Measurements from ENCODE around the gene GTPBP6. TPM values are rescaled to one million over a fixed set of nuclear protein-coding genes. Genes with fewer than 3 reads are reported as not detected.

Gene GTPBP6
- total RNA-seq, 1 donor from 2014 or later = 49.5 TPM

DNA sequence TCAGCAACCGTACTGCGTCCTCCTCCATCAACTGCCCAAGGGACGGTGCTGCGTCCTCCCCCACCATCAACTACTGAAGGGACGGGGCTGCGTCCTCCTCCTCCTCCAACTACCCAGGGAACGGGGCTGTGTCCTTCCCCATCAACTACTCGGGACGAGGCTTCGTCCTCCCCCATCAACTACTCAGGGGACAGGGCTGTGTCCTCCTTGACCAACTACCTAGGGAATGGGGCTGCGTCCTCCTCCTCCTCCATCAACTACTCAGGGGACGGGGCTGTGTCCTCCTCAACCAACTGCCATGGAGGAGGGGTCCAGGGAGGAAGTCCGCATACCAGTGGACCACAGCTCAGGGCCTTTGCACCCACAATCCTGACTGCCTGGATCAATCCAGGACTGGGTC lies 43.8 kb upstream of the GTPBP6 start:
- no peak for TF ChIP-seq CTCF (IDR thresholded peaks at IDR 0.05; ENCODE audit: insufficient read depth, low read length, poor library complexity, severe bottlenecking)
- H3K27me3 ChIP-seq (ENCODE audit: control insufficient read depth, insufficient read depth, low read length) = no peaks in the 10 kb centered on the region
- no peak for DNase-seq (ENCODE audit: low read depth)
- H3K36me3 ChIP-seq (ENCODE audit: control insufficient read depth, insufficient read depth, low read length) = no peaks in the 10 kb centered on the region
- H3K4me3 ChIP-seq (ENCODE audit: low read depth, low read length) = no peak overlapping the region

- Histone ChIP-seq H3K4me3 (ENCODE audit: low read depth, low read length) (no peak overlapping the region), H3K27me3 (ENCODE audit: control insufficient read depth, insufficient read depth, low read length) (no peaks in the 10 kb centered on the region), H3K36me3 (ENCODE audit: control insufficient read depth, insufficient read depth, low read length) (no peaks in the 10 kb centered on the region)
- no peak for DNase-seq (ENCODE audit: low read depth)
- TF ChIP-seq CTCF (IDR thresholded peaks at IDR 0.05; ENCODE audit: insufficient read depth, low read length, poor library complexity, severe bottlenecking) = no peak
Observed at GRCh38 chrX:361231-362145, 42.9 kb upstream of the GTPBP6 start.

DNA sequence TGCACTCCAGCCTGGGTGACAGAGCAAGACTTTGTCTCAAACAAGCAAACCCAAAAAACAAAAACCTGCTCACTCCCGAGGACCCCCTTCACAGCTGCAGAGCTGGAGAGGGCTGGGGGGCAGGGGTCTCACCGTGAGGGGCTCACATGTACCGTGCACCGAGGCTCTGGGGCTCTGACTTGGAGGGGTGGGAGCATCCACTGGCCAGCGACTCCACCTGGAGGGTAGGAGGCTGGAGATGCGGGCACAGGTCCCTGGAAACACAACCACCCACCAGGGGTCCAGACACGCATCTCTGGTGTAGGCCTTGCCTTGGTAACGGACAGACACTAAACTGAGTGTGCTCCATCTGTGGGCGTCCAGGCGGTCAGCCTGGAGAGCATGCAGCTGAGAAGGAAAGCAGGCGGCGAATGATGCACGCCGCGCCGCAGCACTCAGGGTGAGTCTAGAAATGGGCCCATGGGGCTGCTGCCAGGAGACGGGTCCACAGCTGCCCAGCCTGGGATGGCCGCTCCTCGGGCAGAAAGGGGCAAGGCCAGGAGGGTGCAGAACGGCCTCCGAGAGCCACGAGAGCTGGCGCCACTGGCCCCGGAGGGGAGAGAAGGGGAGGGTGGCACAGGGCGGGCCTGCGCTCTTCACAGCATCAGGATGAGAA lies 42.0 kb upstream of the GTPBP6 start:
- TF ChIP-seq CTCF (IDR thresholded peaks at IDR 0.05; ENCODE audit: insufficient read depth, low read length, poor library complexity, severe bottlenecking) = no peak
- H3K36me3 ChIP-seq (ENCODE audit: control insufficient read depth, insufficient read depth, low read length) = no peaks in the 10 kb centered on the region
- H3K27me3 ChIP-seq (ENCODE audit: control insufficient read depth, insufficient read depth, low read length) = no peaks in the 10 kb centered on the region
- no peak for DNase-seq (ENCODE audit: low read depth)
- H3K4me3 ChIP-seq (ENCODE audit: low read depth, low read length) = no peak overlapping the region

DNA sequence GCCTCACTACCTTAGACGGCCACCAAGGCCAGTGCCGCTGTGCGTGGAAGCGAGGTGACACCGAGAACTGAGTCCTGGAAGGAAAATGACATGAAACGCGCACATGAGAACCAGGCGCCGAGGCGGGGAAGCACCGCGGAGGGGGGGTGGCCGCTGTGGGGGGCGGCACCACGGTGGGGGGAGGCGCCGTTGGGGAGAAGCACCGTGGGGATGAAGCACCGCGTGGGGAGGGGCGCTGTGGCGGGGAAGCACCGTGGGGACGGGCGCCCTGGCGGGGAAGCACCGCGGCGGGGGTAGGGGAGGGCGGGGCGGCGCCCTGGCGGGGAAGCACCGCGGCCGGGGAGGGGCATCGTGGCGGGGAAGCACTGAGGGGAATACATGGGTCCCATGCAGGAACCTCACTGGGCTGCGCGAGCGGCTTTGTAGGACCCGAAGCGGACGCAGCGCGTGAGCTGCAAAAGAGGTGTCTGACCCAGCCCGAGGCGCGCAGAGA lies 40.1 kb upstream of the GTPBP6 start:
- TF ChIP-seq CTCF (IDR thresholded peaks at IDR 0.05; ENCODE audit: insufficient read depth, low read length, poor library complexity, severe bottlenecking) = no peak
- no peak for DNase-seq (ENCODE audit: low read depth)

DNA sequence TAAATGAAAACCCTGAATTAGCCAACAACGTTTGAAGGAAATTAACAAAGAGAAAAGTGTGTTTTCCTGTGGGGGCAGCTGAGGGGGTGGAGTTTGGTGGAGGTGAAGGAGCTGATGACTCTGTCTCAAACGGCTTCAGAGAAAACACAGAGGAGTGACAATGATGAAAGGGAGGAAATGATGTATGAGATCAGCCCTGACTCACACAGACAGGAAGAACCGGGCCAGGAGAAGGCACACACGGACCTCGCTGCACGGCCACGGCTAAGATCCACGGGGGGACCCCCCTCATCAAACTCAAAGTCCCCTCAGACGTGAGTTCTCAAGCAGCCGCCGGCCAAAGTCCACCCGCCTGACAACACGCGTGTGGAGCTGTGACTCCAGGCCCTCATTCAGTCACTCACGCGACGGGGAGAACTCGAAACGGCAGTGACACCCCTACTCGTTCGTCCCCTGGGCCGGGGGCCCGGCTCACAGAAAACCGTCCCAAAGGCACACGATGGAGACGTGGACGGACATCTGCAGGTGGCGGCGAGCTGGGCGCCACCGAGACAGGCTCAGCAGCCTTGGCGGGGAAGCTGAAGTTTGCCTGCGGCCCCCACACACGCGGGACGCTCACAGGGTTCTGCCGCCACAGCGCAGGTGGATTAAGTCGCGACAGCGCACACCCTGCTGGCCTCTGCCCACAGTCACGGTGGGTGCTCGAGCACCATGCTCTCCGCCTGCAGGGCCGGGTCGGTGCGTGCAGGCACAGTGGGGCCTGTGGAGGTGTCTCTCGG lies 39.3 kb upstream of the GTPBP6 start:
- peak; percentile 10 for DNase-seq (ENCODE audit: low read depth)
- no peaks in the 10 kb centered on the region for H3K27me3 ChIP-seq (ENCODE audit: control insufficient read depth, insufficient read depth, low read length)

More for the DNA sequence above, 40.1 kb upstream of the GTPBP6 start:
- no peaks in the 10 kb centered on the region for H3K27me3 ChIP-seq (ENCODE audit: control insufficient read depth, insufficient read depth, low read length)
- no peak overlapping the region for H3K4me3 ChIP-seq (ENCODE audit: low read depth, low read length)
- H3K36me3 ChIP-seq (ENCODE audit: control insufficient read depth, insufficient read depth, low read length) = no peaks in the 10 kb centered on the region

More for the DNA sequence above, 39.3 kb upstream of the GTPBP6 start:
- Histone ChIP-seq H3K4me3 (ENCODE audit: low read depth, low read length) (no peak overlapping the region), H3K36me3 (ENCODE audit: control insufficient read depth, insufficient read depth, low read length) (no peaks in the 10 kb centered on the region)
- no peak for TF ChIP-seq CTCF (IDR thresholded peaks at IDR 0.05; ENCODE audit: insufficient read depth, low read length, poor library complexity, severe bottlenecking)
